IPS-15b (cell line): Measurements from ENCODE around the gene NAV1.

ENCODE experiments used
- H3K27me3 ChIP-seq: one replicate; pipeline ENCODE4 v1.6.1; 2013; ENCODE audit warnings: low read length; ENCODE audit not compliant: control insufficient read depth, insufficient read depth
- H3K36me3 ChIP-seq: one replicate; pipeline ENCODE4 v1.6.1; 2013; ENCODE audit warnings: low read length; ENCODE audit not compliant: control insufficient read depth, insufficient read depth
- H3K4me1 ChIP-seq: one replicate; pipeline ENCODE4 v1.6.1; 2013; ENCODE audit warnings: mild to moderate bottlenecking, low read length; ENCODE audit not compliant: control insufficient read depth, insufficient read depth
- H3K4me3 ChIP-seq: one replicate; pipeline ENCODE4 v1.5.1; 2013; ENCODE audit warnings: low read depth, low read length
- H3K9ac ChIP-seq: one replicate; pipeline ENCODE4 v1.6.1; 2013; ENCODE audit warnings: low read depth, mild to moderate bottlenecking, low read length
- H3K9me3 ChIP-seq: one replicate; pipeline ENCODE4 v1.6.1; 2013; ENCODE audit warnings: mild to moderate bottlenecking, low read length; ENCODE audit not compliant: control insufficient read depth, insufficient read depth

Gene NAV1

GRCh38 chr1:201535046-201535918 lies 3.6 kb upstream of the NAV1 start:
- Histone ChIP-seq H3K36me3 (no peaks in the 10 kb centered on the region), H3K9ac (no peak overlapping the region), H3K27me3 (peaks cover 38% of the 10 kb centered on the region), H3K9me3 (no peaks in the 10 kb centered on the region), H3K4me3 (no peak overlapping the region), H3K4me1 (peaks cover 11% of the 10 kb centered on the region)

- H3K27me3 ChIP-seq, result peaks cover 44% of the 10 kb centered on the region
- H3K9ac ChIP-seq, result no peak overlapping the region
- no peak overlapping the region for H3K4me3 ChIP-seq
- no peaks in the 10 kb centered on the region for H3K36me3 ChIP-seq
- H3K9me3 ChIP-seq, result no peaks in the 10 kb centered on the region
- peaks cover 16% of the 10 kb centered on the region for H3K4me1 ChIP-seq
These were observed 3.0 kb upstream of the NAV1 start for GRCh38 chr1:201535919-201536245.

GRCh38 chr1:201536558-201536957 lies 2.4 kb upstream of the NAV1 start:
- H3K9me3 ChIP-seq, result no peaks in the 10 kb centered on the region
- H3K4me1 ChIP-seq, result peaks cover 16% of the 10 kb centered on the region
- H3K27me3 ChIP-seq, result peaks cover 50% of the 10 kb centered on the region
- no peak overlapping the region for H3K9ac ChIP-seq
- no peak overlapping the region for H3K4me3 ChIP-seq
- no peaks in the 10 kb centered on the region for H3K36me3 ChIP-seq

- Histone ChIP-seq H3K36me3 (no peaks in the 10 kb centered on the region), H3K27me3 (peaks cover 55% of the 10 kb centered on the region), H3K4me1 (peaks cover 11% of the 10 kb centered on the region), H3K4me3 (no peak overlapping the region), H3K9ac (no peak overlapping the region), H3K9me3 (no peaks in the 10 kb centered on the region)
These were observed 1.9 kb upstream of the NAV1 start for GRCh38 chr1:201537028-201537427.

GRCh38 chr1:201537467-201537866 lies 1.5 kb upstream of the NAV1 start:
- Histone ChIP-seq H3K36me3 (no peaks in the 10 kb centered on the region), H3K9ac (no peak overlapping the region), H3K27me3 (peaks cover 57% of the 10 kb centered on the region), H3K9me3 (no peaks in the 10 kb centered on the region), H3K4me3 (no peak overlapping the region), H3K4me1 (peaks cover 10% of the 10 kb centered on the region)

GRCh38 chr1:201537891-201538611 lies 876 bp upstream of the NAV1 start:
- Histone ChIP-seq H3K9me3 (no peaks in the 10 kb centered on the region), H3K4me1 (peaks cover 10% of the 10 kb centered on the region), H3K27me3 (peaks cover 62% of the 10 kb centered on the region), H3K9ac (no peak overlapping the region), H3K36me3 (no peaks in the 10 kb centered on the region), H3K4me3 (peak overlapping the region; percentile 87)

GRCh38 chr1:201539561-201540431 lies 869 bp downstream of the NAV1 start:
- Histone ChIP-seq H3K4me1 (peaks cover 10% of the 10 kb centered on the region), H3K4me3 (peak overlapping the region; percentile 87), H3K27me3 (peaks cover 60% of the 10 kb centered on the region), H3K9me3 (no peaks in the 10 kb centered on the region), H3K36me3 (no peaks in the 10 kb centered on the region), H3K9ac (no peak overlapping the region)

GRCh38 chr1:201540846-201541735 lies 2.2 kb downstream of the NAV1 start:
- no peaks in the 10 kb centered on the region for H3K9me3 ChIP-seq
- H3K4me3 ChIP-seq, result peak overlapping the region; percentile 87
- H3K27me3 ChIP-seq, result peaks cover 54% of the 10 kb centered on the region
- no peak overlapping the region for H3K9ac ChIP-seq
- peaks cover 10% of the 10 kb centered on the region for H3K4me1 ChIP-seq
- no peaks in the 10 kb centered on the region for H3K36me3 ChIP-seq

GRCh38 chr1:201542309-201543035 lies 3.5 kb downstream of the NAV1 start:
- H3K36me3 ChIP-seq, result no peaks in the 10 kb centered on the region
- H3K4me1 ChIP-seq, result peaks cover 12% of the 10 kb centered on the region

GRCh38 chr1:201543871-201544642 lies 5.1 kb downstream of the NAV1 start:
- peaks cover 7% of the 10 kb centered on the region for H3K4me1 ChIP-seq
- no peaks in the 10 kb centered on the region for H3K36me3 ChIP-seq
- no peak overlapping the region for H3K9ac ChIP-seq
- H3K27me3 ChIP-seq, result peaks cover 31% of the 10 kb centered on the region
- H3K9me3 ChIP-seq, result no peaks in the 10 kb centered on the region
- no peak overlapping the region for H3K4me3 ChIP-seq

More at GRCh38 chr1:201542309-201543035, 3.5 kb downstream of the NAV1 start:
- no peaks in the 10 kb centered on the region for H3K9me3 ChIP-seq
- no peak overlapping the region for H3K4me3 ChIP-seq
- peaks cover 40% of the 10 kb centered on the region for H3K27me3 ChIP-seq
- no peak overlapping the region for H3K9ac ChIP-seq
